Measurements from ENCODE around the gene CRLF1. TPM values are rescaled to one million over a fixed set of nuclear protein-coding genes. Genes with fewer than 3 reads are reported as not detected.
A peak's percentile ranks its signal among the peaks of the same experiment; 100 is the strongest.

The CRLF1 gene
- total RNA-seq, 1 experiment from 2014 or later = 0.46 TPM

- 0 out of 2 replicates have a peak, but pooled peaks cover 5% of the 10 kb centered on the region for H3K36me3 ChIP-seq (ENCODE audit: low read depth)
- 0 out of 2 replicates have a peak, but pooled peaks cover 10% of the 10 kb centered on the region for H3K4me1 ChIP-seq (replicated peaks; ENCODE audit: insufficient read depth)
- CTCF ChIA-PET = interaction anchor here (0.6 kb wide), 4 partner anchors 12 to 428 kb away, joined by 3 to 10 read pairs (median 9); no protein-coding TSS in a partner anchor
- peaks cover 38% of the 10 kb centered on the region; the same call in 1 of the 2 replicates for H3F3A ChIP-seq (ENCODE audit: insufficient read depth, low read depth)
- TSS peak; percentile 49 for BruUV-seq (replicated peaks)
- no peaks in the 10 kb centered on the region for H3K27me3 ChIP-seq (ENCODE audit: insufficient read depth, low read depth)
- TF ChIP-seq EZH2 (IDR thresholded peaks at IDR 0.05; ENCODE audit: low read depth) (no peak), CTCF (conservative IDR thresholded peaks at IDR 0.05) (no peak)
- peak overlapping the region; percentile 89; the same call in 1 of the 2 replicates for H2AFZ ChIP-seq
- H3K9me3 ChIP-seq (ENCODE audit: insufficient read depth, low read depth) = no peaks in the 10 kb centered on the region
- no peaks in the 10 kb centered on the region for H3K9me2 ChIP-seq (ENCODE audit: insufficient read depth)
- DNase-seq = no peak
- peak overlapping the region; percentile 98 for H3K4me2 ChIP-seq
- intact Hi-C loops (cut with micrococcal nuclease; ENCODE audit: unreplicated experiment) = no loop called here
- peak overlapping the region; percentile 95 for H3K4me3 ChIP-seq
- peaks cover 37% of the 10 kb centered on the region for H3K79me2 ChIP-seq (ENCODE audit: low read depth)
- POLR2A ChIA-PET (ENCODE audit: unreplicated experiment) = interaction anchor here (0.6 kb wide), 3 partner anchors 13 to 132 kb away, joined by 3 to 14 read pairs (median 8); no protein-coding TSS in a partner anchor
- no peaks in the 10 kb centered on the region for H4K20me1 ChIP-seq (ENCODE audit: insufficient read depth)
- H3K27ac ChIP-seq = peak overlapping the region; percentile 78
Observed at GRCh38 chr19:18558604-18559003, 48.0 kb downstream of the CRLF1 start.

- POLR2A ChIA-PET (ENCODE audit: unreplicated experiment) = interaction anchor here (0.6 kb wide), 3 partner anchors 13 to 131 kb away, joined by 3 to 14 read pairs (median 8); no protein-coding TSS in a partner anchor
- no peak for DNase-seq
- Histone ChIP-seq H3K36me3 (ENCODE audit: low read depth) (0 out of 2 replicates have a peak, but pooled peaks cover 5% of the 10 kb centered on the region), H3K27me3 (ENCODE audit: insufficient read depth, low read depth) (no peaks in the 10 kb centered on the region), H2AFZ (peak overlapping the region; percentile 89), H3K9me3 (ENCODE audit: insufficient read depth, low read depth) (no peaks in the 10 kb centered on the region), H3K4me2 (peak overlapping the region; percentile 98), H3K79me2 (ENCODE audit: low read depth) (peaks cover 37% of the 10 kb centered on the region), H4K20me1 (ENCODE audit: insufficient read depth) (no peaks in the 10 kb centered on the region), H3K4me3 (peak overlapping the region; percentile 95), H3K27ac (peak overlapping the region; percentile 78), H3F3A (ENCODE audit: insufficient read depth, low read depth) (peaks cover 38% of the 10 kb centered on the region; the same call in 1 of the 2 replicates), H3K4me1 (replicated peaks; ENCODE audit: insufficient read depth) (0 out of 2 replicates have a peak, but pooled peaks cover 10% of the 10 kb centered on the region), H3K9me2 (ENCODE audit: insufficient read depth) (no peaks in the 10 kb centered on the region)
- CTCF ChIA-PET = interaction anchor here (0.6 to 1.1 kb wide), 6 partner anchors 13 to 429 kb away, joined by 3 to 10 read pairs (median 9); no protein-coding TSS in a partner anchor
- BruUV-seq (replicated peaks) = no TSS peak
- intact Hi-C loops (cut with micrococcal nuclease; ENCODE audit: unreplicated experiment) = no loop called here
- no peak for TF ChIP-seq CTCF (conservative IDR thresholded peaks at IDR 0.05)
Observed at GRCh38 chr19:18558202-18558555, 48.4 kb downstream of the CRLF1 start.

- DNase-seq = peak; percentile 93 to 94
- Histone ChIP-seq H3K9me2 (ENCODE audit: insufficient read depth) (no peaks in the 10 kb centered on the region), H3K27me3 (ENCODE audit: insufficient read depth, low read depth) (no peaks in the 10 kb centered on the region), H3K4me3 (peak within 1 kb of the TSS; percentile 95), H2AFZ (peak within 1 kb of the TSS; percentile 89), H4K20me1 (ENCODE audit: insufficient read depth) (no peaks in the 10 kb centered on the region), H3K36me3 (ENCODE audit: low read depth) (0 out of 2 replicates have a peak, but pooled peaks cover 5% of the 10 kb centered on the region), H3F3A (ENCODE audit: insufficient read depth, low read depth) (peaks cover 38% of the 10 kb centered on the region; the same call in 1 of the 2 replicates), H3K4me2 (peak within 1 kb of the TSS; percentile 98), H3K79me2 (ENCODE audit: low read depth) (peaks cover 37% of the 10 kb centered on the region), H3K4me1 (replicated peaks; ENCODE audit: insufficient read depth) (0 out of 2 replicates have a peak, but pooled peaks cover 10% of the 10 kb centered on the region), H3K9me3 (ENCODE audit: insufficient read depth, low read depth) (no peaks in the 10 kb centered on the region), H3K27ac (peak within 1 kb of the TSS; percentile 78)
- intact Hi-C loops (cut with micrococcal nuclease; ENCODE audit: unreplicated experiment) = loop anchor here (1.0 kb wide), 1 partner anchor 35 kb away; the partner anchor contains the start of gene ELL
- TF ChIP-seq EZH2 (IDR thresholded peaks at IDR 0.05; ENCODE audit: low read depth) (no peak), CTCF (conservative IDR thresholded peaks at IDR 0.05) (0 out of 2 replicates have a peak, but pooled peaks have one; percentile 17)
- BruUV-seq (replicated peaks) = no TSS peak
- CTCF ChIA-PET = interaction anchor here (1.0 to 1.1 kb wide), 2 partner anchors 14 to 61 kb away, joined by 5 to 10 read pairs; no protein-coding TSS in a partner anchor
- POLR2A ChIA-PET (ENCODE audit: unreplicated experiment) = interaction anchor here (0.6 to 0.7 kb wide), 4 partner anchors 14 to 195 kb away, joined by 3 to 5 read pairs (median 4); no protein-coding TSS in a partner anchor
Observed at GRCh38 chr19:18557411-18558201, 49.0 kb downstream of the CRLF1 start, which contains the start of gene KXD1. Gene KXD1 (plus strand): TSS chr19:18557870. CDS start chr19:18562057, 4,187 bp downstream.

Measured in PC-9 (cell line).